B cell (primary cell): Measurements from ENCODE around the gene GOLT1B. TPM values are rescaled to one million over a fixed set of nuclear protein-coding genes. Genes with fewer than 3 reads are reported as not detected.

Source experiments
- ATAC-seq: fragments of 200-7000 bp; cut with Tn5 transposase; one replicate; pipeline ENCODE4 v1.10.0; 2021; ENCODE audit warnings: low read depth, mild to moderate bottlenecking, moderate number of reproducible peaks, moderate library complexity
- CTCF ChIA-PET: fragments of 350-600 bp; sonication (Branson Sonifier 250); formaldehyde crosslinking; loops from one replicate; lab custom pipeline; 2021; ENCODE audit warnings: antibody characterized with exemption, inconsistent platforms; lab: Charles Lee
- POLR2A ChIA-PET: fragments of 350-600 bp; sonication (Branson Sonifier 250); formaldehyde crosslinking; loops from one replicate; lab custom pipeline; 2021; ENCODE audit warnings: antibody characterized with exemption; lab: Charles Lee
- DNase-seq: peaks from one replicate; pipeline ENCODE4 v3.0.0; 2013
- H2AFZ ChIP-seq: 2 replicates; pipeline ENCODE4 v1.6.1; 2012; ENCODE audit warnings: mild to moderate bottlenecking, low read depth, low read length; ENCODE audit not compliant: insufficient read depth, poor library complexity, severe bottlenecking
- H3K27ac ChIP-seq, 2 donors: 1 replicate in 1 of 2; 2 replicates in 1 of 2; pipeline ENCODE4 v1.5.1; 2012 to 2013; ENCODE audit warnings: low read length in 2 of 2, mild to moderate bottlenecking in 2 of 2, moderate library complexity in 1 of 2
- H3K27me3 ChIP-seq, 4 experiments: fragments of 200-600 bp in 1 of 4; sonication (generic) in 1 of 4; replicated peaks in 1 of 4; 1 replicate in 2 of 4; 2 replicates in 2 of 4; pipeline versions ENCODE4 v1.6.1 to v1.7.0; 2013 to 2016; ENCODE audit warnings: low read length in 3 of 4, mild to moderate bottlenecking in 2 of 4, mixed read lengths in 1 of 4, moderate library complexity in 1 of 4; ENCODE audit not compliant: insufficient read depth in 4 of 4, control insufficient read depth in 3 of 4; ENCODE audit errors: control extremely low read depth in 1 of 4
- H3K36me3 ChIP-seq, 2 experiments: replicated peaks in 1 of 2; 1 replicate in 1 of 2; 2 replicates in 1 of 2; pipeline versions ENCODE4 v1.6.1 to v1.7.1; 2013; ENCODE audit warnings: low read length in 1 of 2; ENCODE audit not compliant: insufficient read depth in 2 of 2, control insufficient read depth in 1 of 2; ENCODE audit errors: control extremely low read depth in 1 of 2, extremely low read depth in 1 of 2
- H3K4me1 ChIP-seq, 2 donors: fragments of 200-600 bp in 1 of 2; sonication (generic) in 1 of 2; 1 replicate in 1 of 2; 2 replicates in 1 of 2; pipeline versions ENCODE4 v1.5.1 to v1.6.1; 2013 to 2017; ENCODE audit warnings: low read length in 2 of 2; ENCODE audit not compliant: control insufficient read depth in 2 of 2, insufficient read depth in 2 of 2
- H3K4me2 ChIP-seq: replicated peaks from 2 replicates; pipeline ENCODE3; 2012; ENCODE audit warnings: mild to moderate bottlenecking, low read depth, low read length; ENCODE audit not compliant: poor library complexity, severe bottlenecking
- H3K4me3 ChIP-seq, 5 experiments: fragments of 200-600 bp in 1 of 5; sonication (generic) in 1 of 5; 1 replicate in 3 of 5; 2 replicates in 2 of 5; pipeline versions ENCODE4 v1.5.1 to v1.7.0; 2011 to 2016; ENCODE audit warnings: low read length in 4 of 5, mild to moderate bottlenecking in 4 of 5, low read depth in 2 of 5, control low read depth in 1 of 5, moderate library complexity in 1 of 5; ENCODE audit not compliant: insufficient read depth in 1 of 5; ENCODE audit errors: control extremely low read depth in 1 of 5, extremely low read depth in 1 of 5
- H3K79me2 ChIP-seq: fragments of 200-600 bp; sonication (generic); one replicate; pipeline ENCODE4 v1.6.0; 2016; ENCODE audit warnings: low read length; ENCODE audit not compliant: control insufficient read depth, insufficient read depth
- H3K9ac ChIP-seq: fragments of 200-600 bp; sonication (generic); 2 replicates; pipeline ENCODE4 v1.6.1; 2017; ENCODE audit warnings: mild to moderate bottlenecking, low read length, moderate library complexity
- H3K9me3 ChIP-seq, 3 donors: one replicate each; pipeline versions ENCODE4 v1.6.1 to v1.7.1; 2013; ENCODE audit warnings: low read length in 2 of 3; ENCODE audit not compliant: control insufficient read depth in 2 of 3, insufficient read depth in 1 of 3; ENCODE audit errors: control extremely low read depth in 1 of 3
- H4K20me1 ChIP-seq: 2 replicates; pipeline ENCODE4 v1.6.0; 2012; ENCODE audit warnings: mild to moderate bottlenecking, low read length; ENCODE audit not compliant: insufficient read depth, control insufficient read depth, poor library complexity, severe bottlenecking
- H3K27ac Mint-ChIP-seq: one replicate; pipeline ENCODE4 v1.8.0; 2021; ENCODE audit warnings: mixed read lengths
- H3K27me3 Mint-ChIP-seq: one replicate; pipeline ENCODE4 v1.8.0; 2021; ENCODE audit warnings: mixed read lengths
- H3K4me1 Mint-ChIP-seq: one replicate; pipeline ENCODE4 v1.8.0; 2021; ENCODE audit warnings: mixed read lengths
- H3K4me3 Mint-ChIP-seq: one replicate; pipeline ENCODE4 v1.8.0; 2021; ENCODE audit warnings: mixed read lengths
- H3K9me3 Mint-ChIP-seq: one replicate; pipeline ENCODE4 v1.8.0; 2022; ENCODE audit warnings: mixed read lengths; ENCODE audit not compliant: insufficient read depth
- EZH2 ChIP-seq: IDR thresholded peaks from 2 replicates; pipeline ENCODE4 v1.6.1; 2012; ENCODE audit warnings: borderline replicate concordance, low read depth, mild to moderate bottlenecking, moderate library complexity, low read length; ENCODE audit not compliant: insufficient read depth, poor library complexity, severe bottlenecking
- WGBS: methylation state at CpG from one replicate; pipeline ENCODE4 v1.1.5; 2013; ENCODE audit warnings: missing lambda C conversion rate; ENCODE audit not compliant: insufficient coverage; 5-methylcytosine and 5-hydroxymethylcytosine counted together
- intact Hi-C: fragments of 100-400 bp; cut with micrococcal nuclease; formaldehyde crosslinking; loops from one replicate; pipeline ENCODE4 v1.10.0; 2022
- polyA plus RNA-seq: library from polyadenylated mRNA; depleted of rRNA; stranded (reverse); fragments of >200 nt; gene quantifications from 2 replicates; pipeline ENCODE4 v1.2.3, GENCODE V29; 2012
- total RNA-seq, 2 donors: library from RNA; stranded (reverse); fragments of 120-200 nt in 1 of 2; gene quantifications; 1 replicate in 1 of 2; 2 replicates in 1 of 2; pipeline versions ENCODE4 v1.2.3 to v1.2.4, GENCODE V29; 2013 to 2022
- TF ChIP-seq, protein P1 (sequence below): fragments of 200-600 bp; IDR thresholded peaks from one replicate; pipeline ENCODE4 v1.8.0; 2022; ENCODE audit warnings: antibody characterized with exemption, mild to moderate bottlenecking

The GOLT1B gene
- total and polyA plus RNA-seq, 2 donors (not counting 1 experiment from before 2014, with no cell fraction given), result 8.2 to 25.1 TPM

DNA sequence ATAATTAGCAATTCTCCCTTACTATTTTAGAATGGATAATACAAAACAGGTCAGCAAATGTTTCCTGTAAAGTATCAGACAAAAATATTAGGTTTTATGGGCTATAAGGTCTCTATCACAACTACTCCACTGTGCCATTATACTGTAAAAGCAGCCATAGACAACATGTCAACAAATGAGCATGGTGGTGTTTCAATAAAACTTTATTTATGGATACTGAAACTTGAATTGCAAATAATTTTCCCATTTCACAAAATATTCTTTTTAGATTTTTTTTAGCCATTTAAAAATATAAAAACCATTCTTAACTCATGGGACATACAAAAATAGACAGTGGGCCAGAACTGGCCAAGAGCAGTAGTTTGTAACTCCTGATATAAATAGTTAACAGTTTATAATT, 15.6 kb upstream of the GOLT1B start:
- no peaks in the 10 kb centered on the region for H3K27me3 ChIP-seq
- no peaks in the 10 kb centered on the region for H3K4me1 ChIP-seq
- intact Hi-C loops, result no loop called here
- TF ChIP-seq, protein P1, sequence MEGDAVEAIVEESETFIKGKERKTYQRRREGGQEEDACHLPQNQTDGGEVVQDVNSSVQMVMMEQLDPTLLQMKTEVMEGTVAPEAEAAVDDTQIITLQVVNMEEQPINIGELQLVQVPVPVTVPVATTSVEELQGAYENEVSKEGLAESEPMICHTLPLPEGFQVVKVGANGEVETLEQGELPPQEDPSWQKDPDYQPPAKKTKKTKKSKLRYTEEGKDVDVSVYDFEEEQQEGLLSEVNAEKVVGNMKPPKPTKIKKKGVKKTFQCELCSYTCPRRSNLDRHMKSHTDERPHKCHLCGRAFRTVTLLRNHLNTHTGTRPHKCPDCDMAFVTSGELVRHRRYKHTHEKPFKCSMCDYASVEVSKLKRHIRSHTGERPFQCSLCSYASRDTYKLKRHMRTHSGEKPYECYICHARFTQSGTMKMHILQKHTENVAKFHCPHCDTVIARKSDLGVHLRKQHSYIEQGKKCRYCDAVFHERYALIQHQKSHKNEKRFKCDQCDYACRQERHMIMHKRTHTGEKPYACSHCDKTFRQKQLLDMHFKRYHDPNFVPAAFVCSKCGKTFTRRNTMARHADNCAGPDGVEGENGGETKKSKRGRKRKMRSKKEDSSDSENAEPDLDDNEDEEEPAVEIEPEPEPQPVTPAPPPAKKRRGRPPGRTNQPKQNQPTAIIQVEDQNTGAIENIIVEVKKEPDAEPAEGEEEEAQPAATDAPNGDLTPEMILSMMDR, result no peak
- TF ChIP-seq EZH2, result no peak
- ATAC-seq (no peak), DNase-seq (no peak)
- POLR2A ChIA-PET, result no interaction called here
- H3K4me2 ChIP-seq, result no peak overlapping the region
- peaks cover 0 to 58% of the 10 kb centered on the region in 2 experiments for H3K36me3 ChIP-seq
- H3K27me3 Mint-ChIP-seq, result no peaks in the 10 kb centered on the region
- no peak overlapping the region for H3K27ac ChIP-seq
- peaks cover 0 to 2% (median 0%) of the 10 kb centered on the region in 3 donors for H3K9me3 ChIP-seq
- no peak overlapping the region for H3K4me3 Mint-ChIP-seq
- no peak overlapping the region for H3K4me3 ChIP-seq
- no peaks in the 10 kb centered on the region for H4K20me1 ChIP-seq
- H3K4me1 Mint-ChIP-seq, result peaks cover 2% of the 10 kb centered on the region
- no peaks in the 10 kb centered on the region for H3K79me2 ChIP-seq
- H3K27ac Mint-ChIP-seq, result no peak overlapping the region
- CTCF ChIA-PET, result no interaction called here
- H3K9me3 Mint-ChIP-seq, result no peaks in the 10 kb centered on the region
- H2AFZ ChIP-seq, result no peak overlapping the region
- no peak overlapping the region for H3K9ac ChIP-seq

DNA sequence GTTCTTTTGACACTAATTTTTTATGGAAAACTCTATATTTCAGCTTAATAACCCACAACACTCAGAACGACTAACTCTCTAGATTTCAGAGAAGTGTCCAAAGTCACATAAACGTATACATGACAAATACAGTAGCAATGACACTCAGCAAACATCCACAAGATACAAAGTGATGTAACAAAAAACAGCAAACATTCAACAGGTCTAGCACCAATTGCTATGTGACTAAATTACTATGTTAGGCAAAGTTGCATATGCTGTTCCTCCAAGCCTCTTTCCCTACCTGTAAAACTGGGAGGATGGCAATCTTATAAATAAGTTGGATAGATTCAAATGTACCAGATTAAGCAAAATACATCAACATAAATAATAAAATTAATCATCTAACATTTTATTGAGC, 1.8 kb upstream of the GOLT1B start:
- H3K9ac ChIP-seq, result no peak overlapping the region
- H3K9me3 ChIP-seq, result no peaks in the 10 kb centered on the region
- H3K4me3 ChIP-seq, result no peak overlapping the region
- intact Hi-C loops, result loop anchor here (2.0 to 5.0 kb wide), 2 partner anchors 27 to 1043 kb away; partner anchors contain the start of genes C2CD5 and SPX
- no peak overlapping the region for H2AFZ ChIP-seq
- H3K4me2 ChIP-seq, result peak overlapping the region; percentile 87
- H3K27ac ChIP-seq, result no peak overlapping the region
- H3K27me3 ChIP-seq, result no peaks in the 10 kb centered on the region
- H3K9me3 Mint-ChIP-seq, result no peaks in the 10 kb centered on the region
- H4K20me1 ChIP-seq, result peaks cover 4% of the 10 kb centered on the region
- WGBS, result 90% methylated on average over 2 of the region's 2 CpGs
- peaks cover 86% of the 10 kb centered on the region for H3K79me2 ChIP-seq
- H3K4me3 Mint-ChIP-seq, result no peak overlapping the region
- no peak overlapping the region for H3K27ac Mint-ChIP-seq
- peaks cover 36% of the 10 kb centered on the region for H3K4me1 Mint-ChIP-seq
- peaks cover 0 to 39% of the 10 kb centered on the region in 2 experiments for H3K36me3 ChIP-seq
- peaks cover 26 to 28% of the 10 kb centered on the region in 2 donors for H3K4me1 ChIP-seq
- ATAC-seq (no peak), DNase-seq (no peak)
- CTCF ChIA-PET, result no interaction called here
- TF ChIP-seq, protein P1, result no peak
- no peak for TF ChIP-seq EZH2
- no peaks in the 10 kb centered on the region for H3K27me3 Mint-ChIP-seq
- POLR2A ChIA-PET, result no interaction called here
